ENCODE measurements around the gene CENATAC. TPM values are rescaled to one million over a fixed set of nuclear protein-coding genes. Genes with fewer than 3 reads are reported as not detected.

CENATAC gene
- total and polyA plus RNA-seq, 4 donors, result 6.0 to 33.6 (median 13.2) TPM

Small RNA genes lying within 50 kb of the gene (small RNA-seq; reads per million reads assigned to genes)
- not detected for gene AP003392.2
- gene RF00017, result not detected
- not detected for gene RF00019

Other genes with a start within 250 kb of the CENATAC start
- 10 to 100 TPM; 74.5 to 98.4 TPM for gene DDX6, start 207.0 kb upstream of the CENATAC start, total RNA-seq
- gene DDX6, start 207.0 kb upstream of the CENATAC start, polyA plus RNA-seq, result 10 to 100 TPM; 11.3 to 13.2 TPM
- gene CXCR5, start 114.2 kb upstream of the CENATAC start, total RNA-seq, result not detected
- gene CXCR5, start 114.2 kb upstream of the CENATAC start, polyA plus RNA-seq, result under 1 TPM; 0.06 to 0.92 TPM
- gene BCL9L, start 72.2 kb upstream of the CENATAC start, total RNA-seq, result 10 to 100 TPM in 1 of 2 donors, 1 to 10 TPM in 1; 6.1 to 10.2 TPM
- gene BCL9L, start 72.2 kb upstream of the CENATAC start, polyA plus RNA-seq, result 10 to 100 TPM in 1 of 2 donors, 1 to 10 TPM in 1; 2.2 to 11.6 TPM
- gene UPK2, start 41.8 kb upstream of the CENATAC start, total RNA-seq, result not detected
- gene UPK2, start 41.8 kb upstream of the CENATAC start, polyA plus RNA-seq, result not detected
- gene FOXR1, start 26.4 kb upstream of the CENATAC start, total RNA-seq, result not detected
- gene FOXR1, start 26.4 kb upstream of the CENATAC start, polyA plus RNA-seq, result not detected
- gene RPS25, start 20.2 kb downstream of the CENATAC start, total RNA-seq, result 100 to 1,000 TPM; 228 to 294 TPM
- gene RPS25, start 20.2 kb downstream of the CENATAC start, polyA plus RNA-seq, result 100 to 1,000 TPM; 477 to 499 TPM
- 10 to 100 TPM; 32.8 to 35.7 TPM for gene TRAPPC4, start 20.6 kb downstream of the CENATAC start, total RNA-seq
- 10 to 100 TPM; 21.1 to 32.1 TPM for gene TRAPPC4, start 20.6 kb downstream of the CENATAC start, polyA plus RNA-seq
- gene SLC37A4, start 32.7 kb downstream of the CENATAC start, total RNA-seq, result 100 to 1,000 TPM in 1 of 2 donors, 10 to 100 TPM in 1; 62.7 to 184 TPM
- 10 to 100 TPM; 93.8 to 98.7 TPM for gene SLC37A4, start 32.7 kb downstream of the CENATAC start, polyA plus RNA-seq
- 100 to 1,000 TPM in 1 of 2 donors, 10 to 100 TPM in 1; 46.3 to 270 TPM for gene HYOU1, start 59.1 kb downstream of the CENATAC start, total RNA-seq
- gene HYOU1, start 59.1 kb downstream of the CENATAC start, polyA plus RNA-seq, result 100 to 1,000 TPM in 1 of 2 donors, 10 to 100 TPM in 1; 41.6 to 191 TPM
- 10 to 100 TPM; 12.9 to 17.4 TPM for gene VPS11, start 69.7 kb downstream of the CENATAC start, total RNA-seq
- 10 to 100 TPM in 1 of 2 donors, 1 to 10 TPM in 1; 7.2 to 11.5 TPM for gene VPS11, start 69.7 kb downstream of the CENATAC start, polyA plus RNA-seq
- 100 to 1,000 TPM in 1 of 2 donors, 10 to 100 TPM in 1; 10.5 to 224 TPM for gene HMBS, start 86.7 kb downstream of the CENATAC start, total RNA-seq
- gene HMBS, start 86.7 kb downstream of the CENATAC start, polyA plus RNA-seq, result 10 to 100 TPM; 21.2 to 32.2 TPM
- gene DPAGT1, start 103.7 kb downstream of the CENATAC start, total RNA-seq, result 10 to 100 TPM; 12.8 to 40.5 TPM
- 10 to 100 TPM; 34.3 to 48.0 TPM for gene DPAGT1, start 103.7 kb downstream of the CENATAC start, polyA plus RNA-seq
- 1 to 10 TPM; 3.5 to 6.1 TPM for gene C2CD2L, start 109.2 kb downstream of the CENATAC start, total RNA-seq
- 1 to 10 TPM; 2.5 to 6.3 TPM for gene C2CD2L, start 109.2 kb downstream of the CENATAC start, polyA plus RNA-seq
- gene HINFP, start 123.4 kb downstream of the CENATAC start, total RNA-seq, result 10 to 100 TPM; 10.2 to 14.3 TPM
- 1 to 10 TPM; 6.4 to 6.5 TPM for gene HINFP, start 123.4 kb downstream of the CENATAC start, polyA plus RNA-seq
- gene ABCG4, start 150.9 kb downstream of the CENATAC start, total RNA-seq, result under 1 TPM; 0.05 to 0.17 TPM
- gene ABCG4, start 150.9 kb downstream of the CENATAC start, polyA plus RNA-seq, result under 1 TPM in 1 of 2 donors, not detected in 1; 0.03 TPM
- gene NLRX1, start 170.6 kb downstream of the CENATAC start, total RNA-seq, result 10 to 100 TPM; 11.0 to 12.0 TPM
- 1 to 10 TPM; 4.2 to 9.8 TPM for gene NLRX1, start 170.6 kb downstream of the CENATAC start, polyA plus RNA-seq
- gene NHERF4, start 187.3 kb downstream of the CENATAC start, total RNA-seq, result under 1 TPM in 1 of 2 donors, not detected in 1; 0.17 TPM
- under 1 TPM in 1 of 2 donors, not detected in 1; 0.03 TPM for gene NHERF4, start 187.3 kb downstream of the CENATAC start, polyA plus RNA-seq
- 1 to 10 TPM; 5.3 to 5.5 TPM for gene CBL, start 208.2 kb downstream of the CENATAC start, total RNA-seq
- 1 to 10 TPM; 1.6 to 1.7 TPM for gene CBL, start 208.2 kb downstream of the CENATAC start, polyA plus RNA-seq

Measured in liver (tissue), 5 donors.